Hindlimb muscle (tissue), 1 donor: ENCODE measurements around the gene ZFR. TPM values are rescaled to one million over a fixed set of nuclear protein-coding genes. Genes with fewer than 3 reads are reported as not detected.
"Not testable (repeated sequence)": the region's sequence is repeated elsewhere in the genome, so short reads cannot be mapped to it uniquely, and the experiment has no call there.

Experiments
- DNase-seq: peaks from one replicate; pipeline ENCODE4 v3.0.0-alpha.2; 2013
- polyA plus RNA-seq: library from polyadenylated mRNA; unstranded; fragments of 120-200 nt; gene quantifications from one replicate; pipeline ENCODE4 v1.2.1, GENCODE V29; 2013; ENCODE audit not compliant: insufficient read length

ZFR gene
- polyA plus RNA-seq, 1 donor: 79.3 TPM

- DNase-seq: no peak
These were observed 6.4 kb upstream of the ZFR start for GRCh38 chr5:32450952-32451351.

- no peak for DNase-seq
These were observed 4.7 kb upstream of the ZFR start for GRCh38 chr5:32449262-32449661.

GRCh38 chr5:32446630-32447029 lies 2.1 kb upstream of the ZFR start:
- DNase-seq: no peak

GRCh38 chr5:32445831-32446614 lies 1.5 kb upstream of the ZFR start:
- no peak for DNase-seq

DNA sequence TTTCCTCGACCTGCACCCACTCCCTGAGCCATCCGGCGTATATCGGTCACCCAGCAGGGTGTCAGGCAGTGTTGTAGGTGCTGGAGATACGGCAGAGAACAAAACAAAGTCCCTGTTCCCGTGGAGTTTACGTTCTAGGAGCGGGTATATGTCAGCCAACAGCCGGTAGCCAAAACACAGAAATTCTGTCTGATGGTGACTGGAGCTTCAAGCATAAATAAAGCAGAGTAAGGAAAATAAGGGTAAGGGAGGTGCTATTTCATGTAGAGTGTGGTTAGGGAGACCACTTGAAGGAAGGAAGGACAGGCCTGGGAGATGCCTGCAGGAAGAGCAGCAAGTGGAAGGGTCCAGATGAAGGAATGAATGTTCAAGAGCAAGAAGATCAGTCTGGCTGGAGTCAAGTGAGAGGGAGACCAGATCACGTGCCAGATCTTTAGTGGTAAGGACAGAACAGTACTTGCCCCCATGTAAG lies 783 bp upstream of the ZFR start:
- DNase-seq: no peak

DNA sequence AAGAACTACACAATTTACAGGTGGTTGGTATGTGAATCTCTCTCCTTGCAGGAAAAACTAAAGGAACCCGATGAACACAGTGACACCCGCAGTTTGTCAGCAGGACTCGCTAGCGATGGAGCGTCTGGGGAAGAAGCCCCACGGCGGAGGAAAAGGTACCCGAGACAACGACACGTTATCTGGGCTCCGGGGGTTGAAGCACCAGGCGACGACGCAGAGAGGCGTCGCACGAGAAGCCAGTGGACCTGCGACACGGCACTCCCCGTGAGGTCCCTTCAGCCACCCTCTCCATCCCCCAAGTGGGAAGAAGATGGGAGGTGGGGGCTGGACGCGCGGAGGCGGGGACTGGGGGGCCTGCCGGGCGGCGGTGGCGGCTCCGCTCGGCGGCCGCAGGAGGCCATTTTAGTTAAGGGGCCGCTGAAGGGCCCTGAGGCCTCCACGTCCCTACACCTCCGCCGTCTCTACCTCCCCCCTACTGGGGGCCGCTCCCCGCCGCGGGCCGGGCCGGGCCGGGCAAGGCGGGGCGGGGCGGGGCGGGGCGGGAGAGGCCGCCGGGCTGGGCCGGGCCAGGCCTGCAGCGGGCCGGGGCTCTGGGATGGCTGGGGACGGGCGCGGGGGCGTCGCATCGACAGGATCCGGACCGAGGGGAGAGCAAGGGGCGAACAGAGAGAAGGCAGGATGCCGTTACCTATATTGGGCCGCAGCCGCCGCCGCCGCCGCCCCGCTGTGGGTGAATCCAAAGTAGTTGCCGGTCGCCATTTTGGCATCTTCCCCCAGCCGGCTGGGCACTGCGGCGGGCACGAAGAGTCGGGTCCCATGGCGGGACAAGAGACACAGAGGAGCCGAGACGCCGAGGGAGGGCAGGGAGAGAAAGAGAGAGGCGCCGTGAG lies 754 bp downstream of the ZFR start:
- peak; percentile 62 for DNase-seq

DNA sequence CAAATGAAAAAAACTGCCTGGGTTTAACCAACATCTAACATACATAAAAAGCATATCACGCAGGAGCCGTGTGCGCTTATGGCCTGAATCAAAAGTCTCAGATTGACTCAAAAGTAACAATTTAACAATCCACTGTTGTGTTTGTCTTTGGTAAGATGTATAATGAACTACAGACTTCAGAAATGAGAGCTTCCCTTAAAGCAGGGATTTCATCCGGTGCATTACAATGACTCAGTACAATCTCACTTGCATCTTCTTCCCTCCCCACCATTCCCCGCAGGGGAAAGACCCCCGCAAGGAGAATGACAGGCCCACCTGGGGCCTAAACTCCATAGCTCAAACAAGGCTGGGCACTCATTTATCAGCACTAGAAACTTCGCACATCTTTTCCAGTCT lies 1.4 kb downstream of the ZFR start:
- DNase-seq: no peak

GRCh38 chr5:32439086-32439642 lies 5.4 kb downstream of the ZFR start:
- DNase-seq: no peak

- no peak for DNase-seq
These were observed 7.8 kb downstream of the ZFR start for GRCh38 chr5:32436553-32437242.

GRCh38 chr5:32435383-32435782 lies 9.2 kb downstream of the ZFR start:
- DNase-seq: no peak

- DNase-seq: no peak
These were observed 10.3 kb downstream of the ZFR start for GRCh38 chr5:32434221-32434620.

DNA sequence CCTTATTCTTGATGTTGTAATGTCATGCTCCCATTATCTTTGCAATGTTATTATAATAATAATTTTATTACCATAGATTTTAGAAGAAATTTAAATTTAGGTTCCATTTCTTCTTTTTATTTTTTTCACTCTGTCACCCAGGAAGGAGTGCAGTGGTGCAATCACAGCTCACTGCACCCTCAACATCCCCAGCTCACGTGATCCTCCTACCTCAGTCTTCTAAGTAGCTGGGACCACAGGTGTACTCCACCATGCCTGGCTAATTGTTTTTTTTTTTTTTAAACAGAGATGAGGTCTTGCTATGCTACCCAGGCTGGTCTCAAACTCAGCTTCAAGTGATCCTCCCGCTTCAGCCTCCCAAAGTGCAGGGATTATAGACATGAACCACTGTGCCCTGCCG lies 11.9 kb downstream of the ZFR start:
- DNase-seq: no peak

GRCh38 chr5:32430825-32431224 lies 13.7 kb downstream of the ZFR start:
- DNase-seq: not testable (repeated sequence)

- DNase-seq: no peak
These were observed 16.1 kb downstream of the ZFR start for GRCh38 chr5:32428426-32428825.

DNA sequence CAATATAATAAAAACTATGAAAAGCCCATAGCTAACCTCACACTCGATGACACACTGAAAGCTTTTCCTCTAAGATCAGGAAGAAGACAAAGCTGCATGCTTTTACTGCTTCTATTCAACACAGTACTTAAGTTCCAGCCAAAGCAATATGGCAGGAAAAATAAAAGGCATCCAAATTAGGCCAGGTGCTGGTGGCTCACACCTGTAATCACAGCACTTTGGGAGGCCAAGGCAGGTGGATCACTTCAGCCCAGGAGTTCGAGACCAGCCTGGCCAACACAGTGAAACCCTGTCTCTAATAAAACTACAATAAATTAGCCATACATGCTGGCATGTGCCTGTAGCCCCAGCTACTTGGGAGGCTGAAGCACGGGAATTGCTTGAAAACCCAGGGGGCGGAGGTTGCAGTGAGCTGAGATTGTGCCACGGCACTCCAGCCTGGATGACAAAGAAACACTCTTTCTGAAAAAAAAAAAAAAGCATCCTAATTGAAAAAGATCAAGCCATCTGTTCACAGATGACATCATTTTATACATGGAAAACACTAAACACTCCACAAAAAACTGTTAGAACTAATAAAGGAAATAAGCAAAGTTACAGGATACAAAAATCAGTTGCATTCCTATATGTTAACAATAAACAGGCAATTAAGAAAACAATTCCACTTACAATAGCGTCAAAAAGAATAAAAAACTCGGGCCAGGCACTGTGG lies 17.9 kb downstream of the ZFR start:
- DNase-seq: no peak

- no peak for DNase-seq
These were observed 21.8 kb downstream of the ZFR start for GRCh38 chr5:32422697-32423096.

DNA sequence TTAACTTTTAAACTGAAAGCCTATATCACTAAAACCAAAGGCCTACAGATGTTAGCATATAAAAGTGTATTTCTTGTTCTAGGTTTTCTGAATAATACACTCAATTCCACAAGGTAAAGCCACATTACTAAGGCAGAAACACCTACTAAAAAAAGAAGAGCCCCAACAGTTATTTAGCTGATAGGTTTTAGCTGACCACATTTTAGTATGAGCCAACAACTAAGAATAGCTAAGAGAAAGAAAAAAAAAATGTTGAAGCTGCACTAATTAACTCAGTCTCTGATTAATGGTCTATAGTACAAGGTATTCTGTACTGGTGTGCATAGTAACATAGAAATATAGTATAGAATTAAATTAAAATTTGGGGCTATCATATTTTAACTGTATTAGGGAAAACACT lies 23.5 kb downstream of the ZFR start:
- no peak for DNase-seq

- no peak for DNase-seq
These were observed 24.0 kb downstream of the ZFR start for GRCh38 chr5:32420506-32420905.

DNA sequence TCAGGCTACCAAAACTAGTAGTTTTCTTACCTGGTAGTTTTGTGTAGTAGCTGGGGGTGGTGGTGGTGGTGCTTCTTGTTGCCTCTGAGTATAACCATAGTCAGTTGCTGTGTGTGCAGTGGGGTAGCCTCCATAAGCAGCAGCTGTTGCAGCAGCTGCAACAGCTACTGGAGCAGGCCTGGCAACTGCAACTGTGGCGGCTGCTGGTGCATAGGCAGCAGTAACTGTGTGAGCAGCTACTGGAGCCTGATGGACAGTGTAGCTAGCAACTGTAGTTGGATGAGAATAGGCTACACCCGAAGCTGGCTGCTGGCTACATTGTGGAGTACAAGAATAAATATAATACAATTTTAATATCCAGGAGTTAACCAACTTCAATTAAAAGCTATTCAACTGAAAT lies 24.7 kb downstream of the ZFR start:
- peak; percentile 33 for DNase-seq

GRCh38 chr5:32413466-32414263 lies 30.9 kb downstream of the ZFR start:
- no peak for DNase-seq

GRCh38 chr5:32410630-32411029 lies 33.9 kb downstream of the ZFR start:
- DNase-seq: no peak
